HepG2 (cell line): ENCODE results near the gene CFAP54. TPM values are rescaled to one million over a fixed set of nuclear protein-coding genes. Genes with fewer than 3 reads are reported as not detected.

ENCODE experiments used
- CHD2 ChIP-seq: IDR thresholded peaks from 2 replicates; pipeline ENCODE4 v1.6.1; 2011; ENCODE audit warnings: low read depth, low read length, improper control_type of control experiment
- GATA4 ChIP-seq: sonication (generic); IDR thresholded peaks from 2 replicates; pipeline ENCODE4 v1.6.1; 2016; ENCODE audit warnings: antibody characterized with exemption, low read depth, borderline replicate concordance
- HOMEZ ChIP-seq: IDR thresholded peaks from 2 replicates; pipeline ENCODE4 v1.6.1; 2016; ENCODE audit warnings: low read depth
- MBNL3 ChIP-seq: fragments of 250-450 bp; sonication (Bioruptor Pico); conservative IDR thresholded peaks from 2 replicates; pipeline ENCODE4 v1.8.0; 2022; ENCODE audit warnings: mild to moderate bottlenecking, inconsistent platforms
- MEIS1 ChIP-seq: sonication (generic); formaldehyde crosslinking; IDR thresholded peaks from 2 replicates; pipeline ENCODE4 v1.9.0; 2021; ENCODE audit warnings: mild to moderate bottlenecking, missing genetic modification reagents, moderate library complexity, borderline replicate concordance
- MIER3 ChIP-seq: IDR thresholded peaks from 2 replicates; pipeline ENCODE4 v1.6.1; 2016; ENCODE audit warnings: missing compliant biosample characterization, borderline replicate concordance
- MNT ChIP-seq: fragments of 450-650 bp; IDR thresholded peaks from 2 replicates; pipeline ENCODE4 v1.6.1; 2016
- MZF1 ChIP-seq: sonication (generic); formaldehyde crosslinking; IDR thresholded peaks from 2 replicates; pipeline ENCODE4 v1.8.1; 2023; ENCODE audit warnings: mild to moderate bottlenecking, missing genetic modification reagents, borderline replicate concordance
- NFE2L1 ChIP-seq: sonication (generic); formaldehyde crosslinking; IDR thresholded peaks from 2 replicates; pipeline ENCODE4 v1.4.0; 2020; ENCODE audit warnings: missing genetic modification reagents, mild to moderate bottlenecking, borderline replicate concordance
- RARA ChIP-seq: IDR thresholded peaks from 2 replicates; pipeline ENCODE4 v1.6.1; 2016; ENCODE audit warnings: missing genetic modification reagents, missing compliant biosample characterization
- TBX3 ChIP-seq: fragments of 450-650 bp; IDR thresholded peaks from 2 replicates; pipeline ENCODE4 v1.6.1; 2017; ENCODE audit warnings: antibody characterized with exemption, mild to moderate bottlenecking, inconsistent platforms, borderline replicate concordance
- THAP8 ChIP-seq: sonication (generic); formaldehyde crosslinking; IDR thresholded peaks from 2 replicates; pipeline ENCODE4 v1.5.1; 2020; ENCODE audit warnings: missing genetic modification reagents, mild to moderate bottlenecking, borderline replicate concordance
- TRIM24 ChIP-seq: sonication (generic); formaldehyde crosslinking; IDR thresholded peaks from 2 replicates; pipeline ENCODE4 v1.8.0; 2022; ENCODE audit warnings: mild to moderate bottlenecking, missing genetic modification reagents
- ZKSCAN1 ChIP-seq: fragments of 150-350 bp; IDR thresholded peaks from 2 replicates; pipeline ENCODE4 v1.6.1; 2014; ENCODE audit warnings: low read length
- ZNF30 ChIP-seq: sonication (generic); formaldehyde crosslinking; IDR thresholded peaks from 2 replicates; pipeline ENCODE4 v1.5.0; 2020; ENCODE audit warnings: mild to moderate bottlenecking, missing genetic modification reagents
- ZNF337 ChIP-seq: sonication (generic); formaldehyde crosslinking; IDR thresholded peaks from 2 replicates; pipeline ENCODE4 v1.5.1; 2020; ENCODE audit warnings: missing genetic modification reagents, low read depth, mild to moderate bottlenecking, borderline replicate concordance
- ZNF383 ChIP-seq: sonication (generic); formaldehyde crosslinking; IDR thresholded peaks from 2 replicates; pipeline ENCODE4 v1.4.0; 2020; ENCODE audit warnings: missing genetic modification reagents, mild to moderate bottlenecking, borderline replicate concordance
- ZNF44 ChIP-seq: sonication (generic); formaldehyde crosslinking; IDR thresholded peaks from 2 replicates; pipeline ENCODE4 v1.5.1; 2020; ENCODE audit warnings: mild to moderate bottlenecking, missing genetic modification reagents
- ZNF574 ChIP-seq: sonication (generic); formaldehyde crosslinking; IDR thresholded peaks from 2 replicates; pipeline ENCODE4 v1.4.0; 2020; ENCODE audit warnings: missing genetic modification reagents
- polyA plus RNA-seq, 8 experiments: library from polyadenylated mRNA; depleted of rRNA in 3 of 8; stranded (reverse) in 7 of 8; unstranded in 1 of 8; fragments of >200 nt; fragmentation: Illumina TruSeq in 4 of 8; extraction: Trizol in 4 of 8; gene quantifications; 2 replicates each; pipeline versions ENCODE4 v1.2.1 to v1.2.3, GENCODE V29; 2011 to 2016; ENCODE audit warnings: low read depth in 4 of 8, missing spikeins in 1 of 8, mixed read lengths in 1 of 8; ENCODE audit not compliant: insufficient read depth in 1 of 8
- total RNA-seq, 5 experiments: library from RNA; depleted of rRNA; stranded (reverse); fragments of >200 nt; fragmentation: Illumina TruSeq; extraction: Trizol; gene quantifications; 2 replicates each; pipeline ENCODE4 v1.2.3, GENCODE V29; 2016; ENCODE audit warnings: low read depth in 1 of 5
- TF ChIP-seq, protein P1 (sequence below): sonication (generic); formaldehyde crosslinking; IDR thresholded peaks from 2 replicates; pipeline ENCODE4 v1.8.0; 2022; ENCODE audit warnings: mild to moderate bottlenecking, missing genetic modification reagents; ENCODE audit not compliant: insufficient replicate concordance
- TF ChIP-seq, protein P2 (sequence below): sonication (generic); formaldehyde crosslinking; IDR thresholded peaks from 2 replicates; pipeline ENCODE4 v1.8.0; 2022; ENCODE audit warnings: mild to moderate bottlenecking, missing genetic modification reagents, moderate library complexity

Gene CFAP54
- total and polyA plus RNA-seq, 2 of the 13 experiments (the other 11 are each of a cell fraction or from before 2014, with no cell fraction given), result not detected

- TF ChIP-seq, protein P1, sequence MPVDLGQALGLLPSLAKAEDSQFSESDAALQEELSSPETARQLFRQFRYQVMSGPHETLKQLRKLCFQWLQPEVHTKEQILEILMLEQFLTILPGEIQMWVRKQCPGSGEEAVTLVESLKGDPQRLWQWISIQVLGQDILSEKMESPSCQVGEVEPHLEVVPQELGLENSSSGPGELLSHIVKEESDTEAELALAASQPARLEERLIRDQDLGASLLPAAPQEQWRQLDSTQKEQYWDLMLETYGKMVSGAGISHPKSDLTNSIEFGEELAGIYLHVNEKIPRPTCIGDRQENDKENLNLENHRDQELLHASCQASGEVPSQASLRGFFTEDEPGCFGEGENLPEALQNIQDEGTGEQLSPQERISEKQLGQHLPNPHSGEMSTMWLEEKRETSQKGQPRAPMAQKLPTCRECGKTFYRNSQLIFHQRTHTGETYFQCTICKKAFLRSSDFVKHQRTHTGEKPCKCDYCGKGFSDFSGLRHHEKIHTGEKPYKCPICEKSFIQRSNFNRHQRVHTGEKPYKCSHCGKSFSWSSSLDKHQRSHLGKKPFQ (CRISPR knock-in tag), result no peak
- TF ChIP-seq ZNF383, result no peak
- TF ChIP-seq ZNF30 (CRISPR knock-in tag), result no peak
- no peak; the same call in 1 of the 2 replicates for TF ChIP-seq HOMEZ (CRISPR knock-in tag)
- no peak for TF ChIP-seq CHD2
- no peak for TF ChIP-seq THAP8
- no peak for TF ChIP-seq TBX3
- TF ChIP-seq GATA4, result no peak
- no peak for TF ChIP-seq ZNF337 (CRISPR knock-in tag)
- TF ChIP-seq ZNF574 (CRISPR knock-in tag), result peak; percentile 59; the same call in 1 of the 2 replicates
- no peak for TF ChIP-seq NFE2L1 (CRISPR knock-in tag)
- 0 out of 2 replicates have a peak, but pooled peaks have one; percentile 53 for TF ChIP-seq ZNF44
- 0 out of 2 replicates have a peak, but pooled peaks have one; percentile 29 for TF ChIP-seq MNT
- TF ChIP-seq, protein P2, sequence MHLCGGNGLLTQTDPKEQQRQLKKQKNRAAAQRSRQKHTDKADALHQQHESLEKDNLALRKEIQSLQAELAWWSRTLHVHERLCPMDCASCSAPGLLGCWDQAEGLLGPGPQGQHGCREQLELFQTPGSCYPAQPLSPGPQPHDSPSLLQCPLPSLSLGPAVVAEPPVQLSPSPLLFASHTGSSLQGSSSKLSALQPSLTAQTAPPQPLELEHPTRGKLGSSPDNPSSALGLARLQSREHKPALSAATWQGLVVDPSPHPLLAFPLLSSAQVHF (CRISPR knock-in tag), result no peak
- TF ChIP-seq TRIM24, result no peak
- TF ChIP-seq MBNL3 (CRISPR knock-in tag), result no peak
- no peak for TF ChIP-seq MEIS1
- no peak for TF ChIP-seq RARA
- no peak for TF ChIP-seq ZKSCAN1
- no peak for TF ChIP-seq MIER3
- TF ChIP-seq MZF1 (CRISPR knock-in tag), result no peak
Measured at GRCh38 chr12:96489392-96490056, at the start of gene CFAP54 (continued).
